Measurements from ENCODE around the gene FAM83G.
"Not testable (repeated sequence)": the region's sequence is repeated elsewhere in the genome, so short reads cannot be mapped to it uniquely, and the experiment has no call there.

DNA sequence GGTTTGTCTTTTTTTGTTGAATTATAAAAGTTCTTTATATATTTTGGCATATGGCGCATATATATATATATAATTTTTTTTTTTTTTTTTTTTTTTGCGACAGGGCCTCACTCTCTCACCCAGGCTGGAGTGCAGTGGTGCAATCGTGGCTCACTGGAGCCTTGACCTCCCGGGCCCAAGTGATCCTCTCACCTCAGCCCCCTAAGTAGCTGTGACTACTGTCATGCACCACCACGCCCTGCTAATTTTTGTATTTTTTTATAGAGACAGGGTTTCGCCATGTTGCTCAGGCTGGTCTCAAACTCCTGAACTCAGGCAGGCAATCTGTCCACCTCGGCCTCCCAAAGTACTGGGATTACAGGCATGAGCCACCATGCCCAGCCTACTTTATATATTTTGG, 82.0 kb downstream of the FAM83G start:
- TF ChIP-seq, protein P1, sequence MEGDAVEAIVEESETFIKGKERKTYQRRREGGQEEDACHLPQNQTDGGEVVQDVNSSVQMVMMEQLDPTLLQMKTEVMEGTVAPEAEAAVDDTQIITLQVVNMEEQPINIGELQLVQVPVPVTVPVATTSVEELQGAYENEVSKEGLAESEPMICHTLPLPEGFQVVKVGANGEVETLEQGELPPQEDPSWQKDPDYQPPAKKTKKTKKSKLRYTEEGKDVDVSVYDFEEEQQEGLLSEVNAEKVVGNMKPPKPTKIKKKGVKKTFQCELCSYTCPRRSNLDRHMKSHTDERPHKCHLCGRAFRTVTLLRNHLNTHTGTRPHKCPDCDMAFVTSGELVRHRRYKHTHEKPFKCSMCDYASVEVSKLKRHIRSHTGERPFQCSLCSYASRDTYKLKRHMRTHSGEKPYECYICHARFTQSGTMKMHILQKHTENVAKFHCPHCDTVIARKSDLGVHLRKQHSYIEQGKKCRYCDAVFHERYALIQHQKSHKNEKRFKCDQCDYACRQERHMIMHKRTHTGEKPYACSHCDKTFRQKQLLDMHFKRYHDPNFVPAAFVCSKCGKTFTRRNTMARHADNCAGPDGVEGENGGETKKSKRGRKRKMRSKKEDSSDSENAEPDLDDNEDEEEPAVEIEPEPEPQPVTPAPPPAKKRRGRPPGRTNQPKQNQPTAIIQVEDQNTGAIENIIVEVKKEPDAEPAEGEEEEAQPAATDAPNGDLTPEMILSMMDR (conservative IDR thresholded peaks at IDR 0.05 in 1 of 2, IDR thresholded peaks at IDR 0.05 in 1 of 2; ENCODE audit: low read depth in 1 of 2, low read length in 2 of 2) = not testable (repeated sequence)
- not testable (repeated sequence) for TF ChIP-seq EZH2 (IDR thresholded peaks at IDR 0.05; ENCODE audit: low read length, missing control alignments)

Measured in fibroblast of lung (primary cell).